Heart left ventricle (tissue), 13 donors: Measurements from ENCODE around the gene WDR44.
A peak's percentile ranks its signal among the peaks of the same experiment; 100 is the strongest.

Experiments used
- POLR2A ChIP-seq, 2 donors: fragments of 450-650 bp; IDR thresholded peaks; one replicate each; pipeline ENCODE4 v1.6.1; 2017; ENCODE audit warnings: antibody characterized with exemption in 2 of 2, mild to moderate bottlenecking in 2 of 2, moderate library complexity in 2 of 2
- TF ChIP-seq, protein P1 (sequence below), 12 donors: fragments of 200-600 bp; sonication (generic) in 4 of 12; IDR thresholded peaks; one replicate each; pipeline versions ENCODE4 v1.5.0 to v1.8.0; 2018 to 2022; ENCODE audit warnings: antibody characterized with exemption in 12 of 12, mild to moderate bottlenecking in 5 of 12
- donor health status: ischemic (EF 13 %, LVEDD 7.1; RV severe dilation, severe dysfunction).
- donor health status: DM: no; HTN: yes; CAD: no.
- donor health status: DM: no; HTN: no; CAD: no.
- donor health status: ischemic (EF 25% LVEDD 6.9; RV normal size, moderate dysfunction).
- donor health status: ischemic (EF 25% LVEDD 5.7; RV mildly dilated, moderate dysfunction).
- donor health status: ischemic (EF 35%, LVEDD 5.7; RV mildly dilated, moderate dysfunction).
- donor health status: nonischemic (EF 11% LVEDD 7.7; RV severe dilation, severe dysfunction).
- donor health status: DM: yes; HTN: yes; CAD: no.
- donor health status: PGD.
- donor health status: ischemic (EF 29% LVEDD 5.4; RV normal size, mild dysfunction).
- donor health status: nonischemic (EF 23%, LVEDD 6.1; RV moderate dilation, normal function).

DNA sequence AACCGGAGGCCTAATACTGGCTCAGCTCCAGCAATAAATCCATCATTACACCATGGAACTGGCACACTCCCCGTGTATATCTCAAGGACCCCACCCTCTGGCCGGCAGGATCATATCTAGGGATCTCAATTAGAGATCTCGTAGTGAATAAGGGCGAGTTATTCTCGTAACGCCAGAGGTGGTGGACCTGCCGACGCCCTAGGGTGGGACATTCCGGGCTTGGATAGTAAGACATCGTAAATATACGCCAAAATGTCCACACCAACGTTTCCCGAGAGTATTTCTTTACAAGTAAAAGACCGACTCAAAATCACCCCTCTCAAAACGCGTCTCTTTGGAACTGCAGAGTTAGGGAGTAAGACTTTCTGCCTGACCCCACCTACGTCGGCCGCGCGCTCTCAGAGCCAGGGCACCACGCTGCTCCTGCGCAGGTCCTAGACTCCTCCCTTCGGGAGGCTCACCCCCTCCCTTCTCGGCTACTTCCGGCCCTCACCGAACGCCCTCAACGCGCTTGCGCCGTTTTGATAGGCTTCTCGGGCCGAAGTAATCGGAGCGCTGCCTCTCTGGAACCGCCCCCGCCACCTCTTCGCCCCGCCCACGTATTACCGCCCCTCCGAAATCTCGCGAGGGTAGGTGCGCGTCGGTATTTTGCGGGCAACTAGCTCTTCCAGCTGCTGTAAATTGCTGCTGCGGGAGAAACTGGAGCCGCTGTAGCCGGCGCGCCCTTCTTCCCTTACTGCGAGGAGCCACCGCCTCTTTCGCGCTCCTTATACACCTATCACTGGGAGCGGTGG, at the start of gene WDR44:
- TF ChIP-seq, protein P1, sequence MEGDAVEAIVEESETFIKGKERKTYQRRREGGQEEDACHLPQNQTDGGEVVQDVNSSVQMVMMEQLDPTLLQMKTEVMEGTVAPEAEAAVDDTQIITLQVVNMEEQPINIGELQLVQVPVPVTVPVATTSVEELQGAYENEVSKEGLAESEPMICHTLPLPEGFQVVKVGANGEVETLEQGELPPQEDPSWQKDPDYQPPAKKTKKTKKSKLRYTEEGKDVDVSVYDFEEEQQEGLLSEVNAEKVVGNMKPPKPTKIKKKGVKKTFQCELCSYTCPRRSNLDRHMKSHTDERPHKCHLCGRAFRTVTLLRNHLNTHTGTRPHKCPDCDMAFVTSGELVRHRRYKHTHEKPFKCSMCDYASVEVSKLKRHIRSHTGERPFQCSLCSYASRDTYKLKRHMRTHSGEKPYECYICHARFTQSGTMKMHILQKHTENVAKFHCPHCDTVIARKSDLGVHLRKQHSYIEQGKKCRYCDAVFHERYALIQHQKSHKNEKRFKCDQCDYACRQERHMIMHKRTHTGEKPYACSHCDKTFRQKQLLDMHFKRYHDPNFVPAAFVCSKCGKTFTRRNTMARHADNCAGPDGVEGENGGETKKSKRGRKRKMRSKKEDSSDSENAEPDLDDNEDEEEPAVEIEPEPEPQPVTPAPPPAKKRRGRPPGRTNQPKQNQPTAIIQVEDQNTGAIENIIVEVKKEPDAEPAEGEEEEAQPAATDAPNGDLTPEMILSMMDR (IDR thresholded peaks at IDR 0.05) = no peak
- peak in 1 of 2 donors; percentile 63 for TF ChIP-seq POLR2A (IDR thresholded peaks at IDR 0.05)
